GM12801 (cell line): ENCODE measurements around the gene NEDD4L.

Source experiments
- CTCF ChIP-seq: IDR thresholded peaks from one replicate; pipeline ENCODE4 v1.5.1; 2011; ENCODE audit warnings: control low read depth; ENCODE audit not compliant: insufficient read length; ENCODE audit errors: extremely low read depth

The NEDD4L gene

GRCh38 chr18:58334061-58334460 lies 290.0 kb downstream of the NEDD4L start:
- TF ChIP-seq CTCF: no peak

GRCh38 chr18:58335223-58335622 lies 291.2 kb downstream of the NEDD4L start:
- TF ChIP-seq CTCF: no peak

DNA sequence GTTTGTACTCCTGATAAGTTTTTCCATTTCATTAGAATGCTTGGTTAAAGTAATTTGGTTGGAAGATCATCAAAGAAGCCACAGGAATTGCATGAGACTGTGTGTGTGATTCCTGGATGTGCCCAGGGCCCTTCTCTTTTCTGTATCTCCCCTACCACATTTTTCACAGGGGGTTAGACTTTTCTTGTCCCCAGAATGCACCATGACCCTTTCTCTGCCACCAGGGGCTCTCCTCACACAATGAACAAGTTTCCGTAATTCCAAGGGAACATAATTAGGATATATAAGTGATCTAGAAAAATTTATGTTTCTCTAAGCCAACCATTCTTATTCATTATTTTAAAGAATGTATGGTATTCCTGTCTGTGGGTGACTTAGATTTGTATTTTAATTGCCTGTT lies 291.8 kb downstream of the NEDD4L start:
- no peak for TF ChIP-seq CTCF

GRCh38 chr18:58336605-58337004 lies 292.6 kb downstream of the NEDD4L start:
- TF ChIP-seq CTCF: no peak

- no peak for TF ChIP-seq CTCF
Measured at GRCh38 chr18:58337285-58337684, 293.3 kb downstream of the NEDD4L start.

- no peak for TF ChIP-seq CTCF
Measured at GRCh38 chr18:58337686-58338085, 293.7 kb downstream of the NEDD4L start.

DNA sequence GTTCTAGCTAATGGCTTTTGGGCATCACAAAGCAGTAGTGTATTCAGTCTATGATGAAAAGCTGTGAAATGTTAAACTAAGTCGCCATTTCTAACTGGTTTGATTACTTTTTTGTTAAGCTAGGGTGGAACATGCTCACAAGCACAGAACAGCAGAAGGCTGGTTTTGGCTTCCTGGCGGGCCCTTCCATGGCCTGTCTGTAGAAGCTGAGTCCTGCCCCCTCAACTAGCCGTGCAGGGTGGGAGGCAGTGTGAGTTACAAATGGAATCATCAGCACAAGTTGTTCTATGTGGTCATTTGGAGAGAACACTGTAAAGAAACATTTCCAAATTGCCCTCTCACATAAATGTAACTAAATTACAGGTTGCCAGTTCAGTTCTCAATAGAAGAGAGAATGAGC lies 294.1 kb downstream of the NEDD4L start:
- no peak for TF ChIP-seq CTCF
